HepG2 (cell line): ENCODE results near the gene ZNF19. TPM values are rescaled to one million over a fixed set of nuclear protein-coding genes. Genes with fewer than 3 reads are reported as not detected.

Experiments
- ATF1 ChIP-seq: IDR thresholded peaks from 2 replicates; pipeline ENCODE4 v1.6.1; 2016; ENCODE audit warnings: mild to moderate bottlenecking, control low read depth
- ETV5 ChIP-seq: IDR thresholded peaks from 2 replicates; pipeline ENCODE4 v1.6.1; 2018; ENCODE audit warnings: missing biosample characterization, missing genetic modification reagents, inconsistent platforms, borderline replicate concordance
- FOXO4 ChIP-seq: sonication (generic); formaldehyde crosslinking; conservative IDR thresholded peaks from 2 replicates; pipeline ENCODE4 v1.8.1; 2023; ENCODE audit warnings: missing genetic modification reagents
- GRHL1 ChIP-seq: sonication (generic); formaldehyde crosslinking; conservative IDR thresholded peaks from 2 replicates; pipeline ENCODE4 v1.8.0; 2022; ENCODE audit warnings: missing genetic modification reagents
- HDAC2 ChIP-seq: sonication (generic); formaldehyde crosslinking; IDR thresholded peaks from 2 replicates; pipeline ENCODE4 v1.4.0; 2020; ENCODE audit warnings: missing genetic modification reagents
- HOXD1 ChIP-seq: sonication (generic); formaldehyde crosslinking; IDR thresholded peaks from 2 replicates; pipeline ENCODE4 v1.5.0; 2020; ENCODE audit warnings: missing genetic modification reagents
- KLF16 ChIP-seq, 2 experiments: sonication (generic) in 1 of 2; formaldehyde crosslinking in 1 of 2; IDR thresholded peaks; 2 replicates each; pipeline versions ENCODE4 v1.6.1 to v1.8.0; 2016 to 2023; ENCODE audit warnings: missing genetic modification reagents in 2 of 2, missing compliant biosample characterization in 1 of 2
- MAFG ChIP-seq: sonication (generic); formaldehyde crosslinking; IDR thresholded peaks from 2 replicates; pipeline ENCODE4 v1.5.1; 2020; ENCODE audit warnings: mild to moderate bottlenecking, missing genetic modification reagents
- MED13 ChIP-seq: sonication (generic); formaldehyde crosslinking; IDR thresholded peaks from 2 replicates; pipeline ENCODE4 v1.5.0; 2020; ENCODE audit warnings: missing genetic modification reagents
- MIER3 ChIP-seq: IDR thresholded peaks from 2 replicates; pipeline ENCODE4 v1.6.1; 2016; ENCODE audit warnings: missing compliant biosample characterization, borderline replicate concordance
- MXD4 ChIP-seq: IDR thresholded peaks from 2 replicates; pipeline ENCODE4 v1.6.1; 2016; ENCODE audit warnings: mild to moderate bottlenecking, missing biosample characterization, missing genetic modification reagents
- NKX3-1 ChIP-seq: sonication (generic); formaldehyde crosslinking; IDR thresholded peaks from 2 replicates; pipeline ENCODE4 v1.5.0; 2020; ENCODE audit warnings: missing genetic modification reagents
- ZBTB3 ChIP-seq: sonication (generic); formaldehyde crosslinking; IDR thresholded peaks from 2 replicates; pipeline ENCODE4 v1.4.0; 2020; ENCODE audit warnings: low read depth, mild to moderate bottlenecking, moderate library complexity, missing genetic modification reagents, borderline replicate concordance
- ZNF232 ChIP-seq: sonication (generic); formaldehyde crosslinking; IDR thresholded peaks from 2 replicates; pipeline ENCODE4 v1.4.0; 2020; ENCODE audit warnings: missing genetic modification reagents, borderline replicate concordance
- ZNF280D ChIP-seq: sonication (generic); formaldehyde crosslinking; IDR thresholded peaks from 2 replicates; pipeline ENCODE4 v1.5.1; 2020; ENCODE audit warnings: mild to moderate bottlenecking, missing genetic modification reagents
- ZNF574 ChIP-seq: sonication (generic); formaldehyde crosslinking; IDR thresholded peaks from 2 replicates; pipeline ENCODE4 v1.4.0; 2020; ENCODE audit warnings: missing genetic modification reagents
- ZNF670 ChIP-seq: sonication (generic); formaldehyde crosslinking; IDR thresholded peaks from 2 replicates; pipeline ENCODE4 v1.8.0; 2022; ENCODE audit warnings: mild to moderate bottlenecking, missing genetic modification reagents, borderline replicate concordance
- ZNF777 ChIP-seq: sonication (generic); formaldehyde crosslinking; IDR thresholded peaks from 2 replicates; pipeline ENCODE4 v1.4.0; 2020; ENCODE audit warnings: missing genetic modification reagents
- ZNF790 ChIP-seq: sonication (generic); formaldehyde crosslinking; IDR thresholded peaks from 2 replicates; pipeline ENCODE4 v1.8.0; 2022; ENCODE audit warnings: missing genetic modification reagents, mild to moderate bottlenecking, borderline replicate concordance
- polyA plus RNA-seq, 8 experiments: library from polyadenylated mRNA; depleted of rRNA in 3 of 8; stranded (reverse) in 7 of 8; unstranded in 1 of 8; fragments of >200 nt; fragmentation: Illumina TruSeq in 4 of 8; extraction: Trizol in 4 of 8; gene quantifications; 2 replicates each; pipeline versions ENCODE4 v1.2.1 to v1.2.3, GENCODE V29; 2011 to 2016; ENCODE audit warnings: low read depth in 4 of 8, missing spikeins in 1 of 8, mixed read lengths in 1 of 8; ENCODE audit not compliant: insufficient read depth in 1 of 8
- total RNA-seq, 5 experiments: library from RNA; depleted of rRNA; stranded (reverse); fragments of >200 nt; fragmentation: Illumina TruSeq; extraction: Trizol; gene quantifications; 2 replicates each; pipeline ENCODE4 v1.2.3, GENCODE V29; 2016; ENCODE audit warnings: low read depth in 1 of 5

Gene ZNF19
- total and polyA plus RNA-seq, 2 of the 13 experiments (the other 11 are each of a cell fraction or from before 2014, with no cell fraction given) = 3.2 to 5.8 TPM

- TF ChIP-seq ZNF574 (CRISPR knock-in tag) = peak; percentile 100
- peak; percentile 74 to 97; a peak in 3 of 4 replicates for TF ChIP-seq KLF16 (CRISPR knock-in tag; IDR thresholded peaks at IDR 0.05)
- no peak for TF ChIP-seq ZBTB3 (CRISPR knock-in tag)
- peak; percentile 47 for TF ChIP-seq ZNF777
- peak; percentile 86 for TF ChIP-seq ETV5 (CRISPR knock-in tag)
- TF ChIP-seq MED13 (CRISPR knock-in tag) = no peak; the same call in 1 of the 2 replicates
- peak; percentile 93 for TF ChIP-seq NKX3-1 (CRISPR knock-in tag)
- peak; percentile 99 for TF ChIP-seq ATF1 (CRISPR knock-in tag)
- peak; percentile 95; the same call in 1 of the 2 replicates for TF ChIP-seq MIER3 (CRISPR knock-in tag)
- TF ChIP-seq HDAC2 = peak; percentile 98
- peak; percentile 94 for TF ChIP-seq HOXD1 (CRISPR knock-in tag)
- no peak for TF ChIP-seq FOXO4 (CRISPR knock-in tag)
- TF ChIP-seq MAFG (CRISPR knock-in tag) = no peak
- TF ChIP-seq ZNF670 (CRISPR knock-in tag) = peak; percentile 93; the same call in 1 of the 2 replicates
- TF ChIP-seq ZNF232 (CRISPR knock-in tag) = peak; percentile 90; the same call in 1 of the 2 replicates
- no peak for TF ChIP-seq GRHL1 (CRISPR knock-in tag)
- TF ChIP-seq MXD4 (CRISPR knock-in tag) = peak; percentile 96
- TF ChIP-seq ZNF790 (CRISPR knock-in tag) = no peak
- TF ChIP-seq ZNF280D (CRISPR knock-in tag) = peak; percentile 90
Observed at GRCh38 chr16:71461686-71462648, 27.2 kb downstream of the ZNF19 start, which contains the start of gene ZNF23 (continued).
